T-helper 2 cell (primary cell): ENCODE data around the gene PRDM11.
A peak's percentile ranks its signal among the peaks of the same experiment; 100 is the strongest.

Experiments
- DNase-seq, 5 experiments: peaks; one replicate each; pipeline versions ENCODE4 v3.0.0 to v3.0.0-alpha.2; 2012 to 2022

Gene PRDM11

DNA sequence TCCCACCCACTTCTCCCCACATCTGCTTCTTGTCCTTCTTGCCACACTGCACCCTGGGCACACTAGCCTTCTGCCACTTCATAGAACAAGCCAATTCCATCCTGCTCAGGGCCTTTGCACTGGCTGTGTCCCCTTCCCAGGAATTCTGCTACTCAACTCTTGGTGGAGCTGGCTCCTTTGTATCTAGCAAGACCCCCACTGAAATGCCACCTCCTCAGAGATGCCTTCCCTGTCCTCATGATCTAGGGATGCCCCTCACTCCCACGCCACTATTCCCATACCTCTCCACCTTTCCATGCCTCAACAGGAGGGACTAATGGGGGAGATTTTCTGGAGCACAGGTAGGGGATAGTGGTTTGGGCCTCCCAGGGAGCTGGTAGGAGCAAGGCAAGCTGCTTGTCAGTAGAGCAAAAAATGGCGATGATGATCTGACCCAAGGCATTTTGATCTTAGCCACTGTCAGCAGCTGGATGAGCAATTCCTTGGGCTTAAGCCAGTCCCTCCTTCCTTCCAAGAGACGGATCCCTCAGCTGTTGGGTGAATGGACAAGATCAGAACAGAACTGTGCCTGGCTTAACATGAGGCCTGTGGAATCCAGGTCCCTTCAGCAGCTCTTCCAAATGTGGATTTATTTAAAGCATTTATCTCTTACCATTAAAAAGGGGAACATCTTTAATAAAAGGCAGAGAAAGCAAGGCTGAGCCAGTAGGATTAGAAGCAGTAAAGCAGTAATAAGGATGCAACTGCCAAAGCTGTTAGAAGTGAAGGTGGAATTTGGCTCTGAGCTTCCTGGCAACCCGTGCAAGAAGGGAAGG is 4.0 kb upstream of the PRDM11 start:
- no peak for DNase-seq

DNA sequence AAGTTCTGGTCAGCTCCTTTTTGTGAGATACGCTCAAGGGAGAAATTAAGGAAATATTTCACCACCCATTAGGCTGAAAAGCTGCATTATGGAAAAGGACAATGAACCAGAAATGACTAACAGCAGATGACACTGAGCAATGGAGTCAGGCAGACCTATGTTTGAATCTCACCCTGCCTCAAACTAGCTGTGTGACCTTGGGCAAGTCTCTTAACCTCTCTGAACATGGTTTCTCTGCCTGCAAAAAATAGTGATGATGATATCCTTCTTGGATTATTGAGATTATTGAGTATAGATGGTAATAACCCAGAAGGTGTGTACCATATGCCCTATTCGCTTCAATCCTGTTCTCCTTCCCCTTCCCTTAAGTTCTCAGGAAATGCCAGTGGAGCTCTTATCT is 2.9 kb upstream of the PRDM11 start:
- DNase-seq: no peak

DNA sequence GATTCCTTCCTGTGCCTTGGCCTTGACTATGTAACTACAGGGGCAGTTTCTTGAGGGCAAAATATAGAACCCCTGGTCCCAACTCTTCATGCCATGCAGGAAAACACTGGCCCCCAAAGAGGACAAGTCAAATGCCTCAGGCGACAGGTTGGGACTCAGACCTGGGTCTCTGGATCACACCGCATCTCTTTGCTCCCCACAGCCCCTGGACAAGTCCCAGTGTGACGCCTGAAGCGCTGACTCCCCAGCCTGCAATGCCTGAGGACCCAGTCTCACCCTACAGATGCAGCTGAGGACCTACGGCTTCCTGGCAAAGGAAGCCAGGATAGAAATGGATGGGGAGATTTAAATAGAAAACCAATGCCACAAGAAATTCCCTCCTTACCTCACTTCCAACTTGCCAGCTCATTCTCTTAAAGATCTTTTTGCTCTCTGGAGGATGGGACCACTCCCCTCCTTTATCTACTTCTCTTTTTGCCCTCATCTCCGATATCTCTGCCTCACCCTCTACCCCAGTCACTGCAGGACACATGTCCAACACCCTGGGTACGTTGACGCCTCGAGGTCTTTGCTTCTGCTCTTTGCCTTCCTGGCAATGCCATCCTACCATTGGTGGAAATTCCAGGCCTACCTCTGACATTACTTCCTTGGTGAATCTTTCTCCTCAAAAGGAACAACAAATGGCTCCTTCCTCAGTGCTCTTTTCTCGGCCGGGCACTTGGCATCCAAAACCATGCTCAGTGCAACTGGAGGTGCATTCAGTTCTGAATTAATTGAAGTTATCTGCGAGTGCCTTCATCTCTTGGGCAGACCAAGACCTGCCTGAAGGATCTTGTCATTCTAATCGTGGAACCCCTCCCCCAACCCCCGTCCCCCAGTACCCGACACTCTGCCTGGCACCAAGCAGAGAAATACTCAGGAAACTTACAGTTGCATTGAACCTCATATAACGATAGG is 2.0 kb upstream of the PRDM11 start:
- no peak for DNase-seq

- DNase-seq: no peak
Observed at GRCh38 chr11:45145083-45145378, 1.4 kb upstream of the PRDM11 start.

DNA sequence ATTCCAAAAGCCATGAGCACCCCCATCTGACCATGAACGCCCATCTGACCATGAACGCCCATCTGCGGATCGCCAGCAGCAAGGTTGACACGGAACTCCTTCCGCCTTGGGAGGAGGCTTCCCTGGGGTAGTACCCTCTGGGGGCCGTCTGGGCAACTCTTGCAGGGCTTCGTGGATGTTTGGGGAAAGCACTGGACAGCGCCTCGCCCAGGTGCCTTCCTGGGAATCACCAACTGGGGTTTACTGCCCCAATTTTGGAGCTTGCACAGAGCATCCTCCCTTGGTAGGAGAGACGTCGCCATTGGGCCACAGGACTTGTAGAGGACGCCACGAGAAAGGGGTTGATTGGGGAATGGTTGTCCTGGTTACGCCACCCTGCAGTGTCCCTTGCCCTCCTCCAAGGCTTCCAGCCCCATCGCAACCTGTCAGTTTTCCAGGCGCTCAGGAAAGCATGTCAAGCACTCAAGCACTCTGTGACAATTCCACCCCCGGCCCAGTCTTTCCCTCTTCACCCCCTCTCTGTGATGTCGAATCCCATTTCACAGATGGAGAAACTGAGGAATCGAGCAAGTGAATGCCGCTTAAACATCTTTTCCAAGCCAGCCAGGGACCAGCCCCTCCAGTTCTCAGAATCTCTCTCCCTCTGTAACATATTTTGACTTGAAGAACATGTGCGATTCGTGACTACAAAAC is 914 bp upstream of the PRDM11 start:
- DNase-seq: no peak

- DNase-seq: peak; percentile 85 to 97 (median 89)
Observed at GRCh38 chr11:45147017-45147728, 734 bp downstream of the PRDM11 start.

DNA sequence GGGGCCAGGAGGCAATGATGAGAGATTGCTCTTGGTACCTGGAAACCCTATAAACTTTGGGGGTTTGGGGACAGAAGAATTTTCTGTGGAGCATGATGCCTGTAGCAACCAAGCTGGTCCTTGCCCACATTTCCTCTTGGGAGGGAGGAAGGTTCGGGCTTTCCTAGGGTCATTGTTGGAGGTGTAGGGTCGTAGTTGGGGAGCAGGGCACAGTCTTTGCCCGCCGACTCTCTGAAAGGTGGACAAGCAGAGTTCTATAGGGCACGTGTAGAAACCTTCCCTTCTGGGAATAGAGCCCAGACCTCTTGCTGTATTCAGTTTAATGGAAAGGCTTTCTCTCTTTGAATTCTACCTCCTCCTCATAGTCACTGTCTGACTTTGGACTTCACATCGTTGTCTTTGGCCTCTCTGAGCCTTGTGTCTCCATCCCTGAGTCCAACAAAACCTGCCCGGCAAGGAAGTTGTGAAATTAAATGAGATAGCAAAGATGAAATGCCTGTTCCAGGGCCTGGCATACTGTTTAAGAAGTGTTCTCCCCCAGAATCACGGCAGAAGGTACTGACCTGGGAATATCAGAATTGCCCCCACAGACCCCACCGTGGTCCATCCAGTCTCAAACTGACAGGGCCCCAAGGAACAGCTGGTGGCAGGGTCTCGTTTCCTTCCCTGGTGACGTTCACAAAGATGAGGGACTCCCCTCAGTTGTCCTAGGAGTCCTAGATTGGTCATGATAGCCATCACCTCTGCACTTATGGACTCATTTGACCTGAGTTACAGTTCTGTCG is 1.6 kb downstream of the PRDM11 start:
- no peak for DNase-seq

GRCh38 chr11:45149483-45150056 is 3.1 kb downstream of the PRDM11 start:
- DNase-seq: no peak

GRCh38 chr11:45150301-45150700 is 3.9 kb downstream of the PRDM11 start:
- no peak for DNase-seq

DNA sequence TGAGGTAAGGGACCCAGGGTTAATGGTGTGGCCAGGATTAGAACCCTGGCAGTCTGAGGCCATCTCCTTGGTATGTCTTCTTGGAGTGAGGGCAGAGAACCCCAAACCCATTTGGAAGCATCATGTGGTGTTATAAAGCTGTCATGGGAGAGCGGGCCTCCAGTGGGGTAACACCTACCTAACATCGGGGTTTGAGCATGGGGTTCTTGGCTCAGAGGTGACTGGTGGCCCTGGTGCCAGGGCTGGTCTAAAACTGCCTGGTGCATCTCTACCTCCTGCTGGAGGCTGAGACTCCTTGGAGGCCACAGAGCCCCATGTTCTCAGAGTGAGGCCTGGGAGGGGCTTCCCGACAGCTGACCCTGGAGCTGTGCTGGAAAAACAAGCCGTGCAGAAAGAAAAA is 4.5 kb downstream of the PRDM11 start:
- no peak for DNase-seq

- no peak for DNase-seq
Observed at GRCh38 chr11:45151362-45151982, 5.0 kb downstream of the PRDM11 start.

- no peak for DNase-seq
Observed at GRCh38 chr11:45152740-45153595, 6.5 kb downstream of the PRDM11 start.

DNA sequence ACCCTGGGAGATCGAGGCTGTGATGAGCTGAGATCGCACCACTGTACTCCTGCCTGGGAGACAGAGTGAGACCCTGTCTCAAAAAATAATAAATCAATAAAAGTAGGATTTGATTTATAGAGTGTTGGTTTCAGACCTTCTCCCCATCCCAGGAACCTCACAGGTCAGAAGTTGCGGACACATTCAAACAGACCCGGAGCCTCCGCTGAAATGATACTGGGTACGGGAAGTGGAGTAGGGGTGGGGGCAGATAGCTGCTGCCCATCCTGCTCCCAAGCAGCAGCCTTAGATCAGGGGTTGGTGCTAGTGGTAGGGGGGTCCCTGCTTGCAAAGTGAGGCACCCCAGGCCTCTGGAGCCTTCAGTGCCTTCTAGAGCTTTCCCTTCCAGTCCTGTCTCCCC is 7.8 kb downstream of the PRDM11 start:
- DNase-seq: no peak

GRCh38 chr11:45155058-45155551 is 8.7 kb downstream of the PRDM11 start:
- DNase-seq: no peak

GRCh38 chr11:45155627-45156180 is 9.3 kb downstream of the PRDM11 start:
- DNase-seq: no peak

DNA sequence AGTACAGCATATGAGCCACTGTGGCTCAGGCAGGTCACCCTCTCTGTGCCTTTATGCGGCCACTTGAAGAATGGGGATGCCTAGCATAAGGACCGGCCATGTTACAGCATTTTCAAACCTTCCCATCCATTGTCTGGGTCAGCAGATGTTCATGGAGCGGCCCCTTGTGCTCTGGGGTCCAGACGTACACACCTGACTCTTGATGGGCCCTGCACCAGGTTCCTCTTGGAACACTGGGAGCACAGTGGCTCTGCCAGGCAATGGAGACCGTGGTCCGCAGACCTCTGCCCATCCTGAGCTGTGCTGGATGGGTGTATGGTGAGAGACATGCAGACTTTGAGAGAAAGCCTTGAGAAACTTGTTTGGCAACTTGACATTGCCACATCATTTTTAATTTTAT is 9.8 kb downstream of the PRDM11 start:
- no peak for DNase-seq

DNA sequence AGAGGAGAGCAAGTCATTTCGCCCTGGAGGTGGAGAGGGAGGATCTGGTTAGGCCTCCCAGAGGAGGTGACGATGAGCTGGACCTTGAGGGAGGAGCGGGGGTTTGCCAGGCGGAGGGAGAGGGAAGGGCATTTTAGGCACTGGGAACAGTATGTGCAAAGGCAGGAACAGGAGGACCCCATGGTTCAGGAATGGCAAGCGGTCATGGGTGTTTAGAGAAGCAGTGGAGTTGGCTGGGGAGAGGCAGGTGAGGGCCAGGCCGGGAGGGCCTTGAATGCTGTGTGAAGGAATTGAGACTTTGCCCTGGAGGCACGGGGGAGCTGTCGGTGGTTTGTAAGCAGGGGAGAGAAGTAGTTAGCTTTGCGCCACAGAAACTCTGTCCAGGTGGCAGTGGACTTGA is 10.3 kb downstream of the PRDM11 start:
- no peak for DNase-seq

GRCh38 chr11:45157247-45158209 is 11.1 kb downstream of the PRDM11 start:
- no peak for DNase-seq
